ENCODE data around the gene MX2.
"Not testable (repeated sequence)": the region's sequence is repeated elsewhere in the genome, so short reads cannot be mapped to it uniquely, and the experiment has no call there.

Gene MX2

GRCh38 chr21:41361786-41362604 is at the start of gene MX2:
Gene MX2 (plus strand): TSS chr21:41362027. CDS start chr21:41376907, 14,880 bp downstream.
- DNase-seq, result peak; percentile 27

- DNase-seq, result not testable (repeated sequence)
Observed at GRCh38 chr21:41313285-41314164, 48.3 kb upstream of the MX2 start.

GRCh38 chr21:41315726-41316125 is 46.1 kb upstream of the MX2 start:
- DNase-seq, result no peak

DNA sequence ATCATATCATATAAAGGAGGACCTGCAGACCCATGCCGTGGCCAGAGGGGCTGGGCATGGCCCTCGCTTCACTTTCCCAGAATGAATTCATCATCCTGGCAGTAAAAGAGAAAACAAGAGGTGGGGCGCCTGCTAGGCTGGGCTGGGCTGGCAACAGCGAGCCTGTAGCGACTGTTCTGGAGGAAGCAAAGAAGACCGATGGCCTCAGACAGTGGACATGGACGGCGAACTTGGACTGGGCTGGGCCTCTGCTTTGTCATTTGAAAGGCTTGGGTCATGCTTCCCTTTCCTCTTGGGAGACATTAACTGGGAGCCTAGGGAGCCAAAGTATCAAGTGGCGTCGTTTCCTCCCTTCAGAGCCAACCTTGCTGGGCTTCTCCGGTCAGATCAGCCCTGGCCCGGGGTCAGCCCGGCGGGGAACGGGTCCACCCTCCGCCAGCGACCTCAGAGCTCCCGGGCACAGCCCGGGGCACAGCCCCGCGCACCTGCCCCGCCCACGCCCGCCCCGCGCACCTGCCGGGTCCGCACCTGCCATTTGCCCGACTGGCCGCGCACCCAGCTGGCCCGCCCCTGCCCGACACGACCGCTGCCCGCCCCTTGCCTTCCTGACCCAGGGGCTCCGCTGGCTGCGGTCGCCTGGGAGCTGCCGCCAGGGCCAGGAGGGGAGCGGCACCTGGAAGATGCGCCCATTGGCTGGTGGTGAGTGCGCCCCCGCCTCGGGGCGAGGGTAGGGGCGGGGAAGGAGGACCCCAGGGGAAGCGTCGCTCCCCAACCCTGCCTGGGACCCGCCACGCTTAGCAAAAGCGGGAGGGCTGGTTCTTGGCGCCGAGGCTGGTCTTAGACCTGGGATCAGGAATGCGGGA is 45.4 kb upstream of the MX2 start, which contains the start of gene FAM3B:
Gene FAM3B, plus strand, starts transcription at position 602 of the 863 bp plus-strand sequence. Its CDS starts 79 bp downstream, at position 681.
- DNase-seq, result peak; percentile 30

GRCh38 chr21:41317063-41317392 is 44.8 kb upstream of the MX2 start:
- no peak for DNase-seq

- no peak for DNase-seq
Observed at GRCh38 chr21:41317458-41317857, 44.4 kb upstream of the MX2 start.

DNA sequence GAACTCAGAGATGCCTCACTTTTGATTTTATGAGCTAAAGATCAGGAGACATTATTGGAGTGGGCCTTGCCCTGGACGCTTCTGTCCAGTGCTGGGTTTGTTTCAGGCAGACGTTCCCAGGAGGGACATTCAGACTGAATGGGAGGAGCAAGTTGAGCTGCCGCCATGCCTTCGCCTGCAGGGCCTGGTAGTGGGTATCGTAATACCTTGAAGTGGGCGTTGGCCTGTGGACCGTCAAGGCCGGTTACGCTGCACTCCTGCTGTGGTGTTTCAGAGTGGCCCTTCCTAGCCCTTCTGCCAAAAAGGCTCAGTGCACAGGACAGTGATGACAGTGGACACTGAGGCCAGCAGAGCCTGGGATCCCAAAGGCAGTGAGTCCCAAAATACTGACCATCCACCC is 43.6 kb upstream of the MX2 start:
- DNase-seq, result no peak

DNA sequence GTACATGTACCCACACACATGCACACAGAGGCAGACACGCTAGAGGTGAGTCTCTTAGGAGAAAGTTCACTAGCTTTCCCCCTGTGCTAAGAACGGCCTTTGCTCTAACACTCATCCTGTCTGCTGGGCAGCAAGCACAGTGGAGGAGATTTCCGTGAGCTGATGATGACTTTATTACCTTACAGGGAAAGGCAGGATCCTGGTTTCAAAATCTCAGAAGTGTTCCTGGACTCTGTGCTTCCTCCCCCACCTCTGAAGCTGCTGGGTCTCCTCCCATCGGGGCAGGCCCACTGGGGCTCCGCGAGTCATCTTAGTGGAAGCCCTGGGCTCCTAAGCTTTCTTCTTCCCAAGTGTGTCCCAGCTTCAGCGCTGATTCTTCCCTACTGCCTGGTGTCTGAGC is 42.6 kb upstream of the MX2 start:
- no peak for DNase-seq

DNA sequence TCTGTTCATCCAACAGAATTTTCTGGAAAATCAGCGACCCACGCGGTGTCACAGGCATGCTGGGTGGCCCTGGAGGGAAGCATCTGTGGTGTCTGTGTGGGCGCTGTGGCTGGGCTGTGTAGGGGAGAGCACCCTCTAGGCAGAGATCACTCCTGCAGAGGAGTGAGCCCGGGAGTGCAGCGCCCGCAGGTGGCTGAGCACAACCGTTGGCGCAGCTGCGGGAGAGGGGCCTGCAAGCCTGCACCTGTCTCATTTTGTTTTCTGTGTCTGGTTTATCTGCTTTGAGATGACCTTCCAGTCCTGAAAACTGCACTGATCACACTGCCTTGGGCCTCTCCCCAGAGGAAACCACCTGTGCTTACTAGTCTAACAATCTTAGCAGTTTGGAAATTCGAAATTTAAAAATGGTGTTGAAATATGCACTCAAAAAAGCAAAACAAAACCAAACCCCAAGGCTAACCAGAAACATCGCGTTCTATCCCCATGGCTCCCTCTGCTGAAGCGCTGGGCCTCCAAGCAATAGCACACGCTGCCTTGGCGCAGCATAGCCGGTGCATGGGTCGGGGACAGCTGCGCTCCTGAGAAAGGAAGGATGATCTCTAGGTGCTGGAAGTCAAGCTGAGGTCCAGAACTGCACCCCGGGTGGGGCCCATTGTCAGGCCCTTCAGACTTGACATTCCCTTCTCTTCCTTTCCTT is 40.5 kb upstream of the MX2 start:
- DNase-seq, result peak; percentile 52

- DNase-seq, result no peak
Observed at GRCh38 chr21:41321908-41322495, 39.8 kb upstream of the MX2 start.

DNA sequence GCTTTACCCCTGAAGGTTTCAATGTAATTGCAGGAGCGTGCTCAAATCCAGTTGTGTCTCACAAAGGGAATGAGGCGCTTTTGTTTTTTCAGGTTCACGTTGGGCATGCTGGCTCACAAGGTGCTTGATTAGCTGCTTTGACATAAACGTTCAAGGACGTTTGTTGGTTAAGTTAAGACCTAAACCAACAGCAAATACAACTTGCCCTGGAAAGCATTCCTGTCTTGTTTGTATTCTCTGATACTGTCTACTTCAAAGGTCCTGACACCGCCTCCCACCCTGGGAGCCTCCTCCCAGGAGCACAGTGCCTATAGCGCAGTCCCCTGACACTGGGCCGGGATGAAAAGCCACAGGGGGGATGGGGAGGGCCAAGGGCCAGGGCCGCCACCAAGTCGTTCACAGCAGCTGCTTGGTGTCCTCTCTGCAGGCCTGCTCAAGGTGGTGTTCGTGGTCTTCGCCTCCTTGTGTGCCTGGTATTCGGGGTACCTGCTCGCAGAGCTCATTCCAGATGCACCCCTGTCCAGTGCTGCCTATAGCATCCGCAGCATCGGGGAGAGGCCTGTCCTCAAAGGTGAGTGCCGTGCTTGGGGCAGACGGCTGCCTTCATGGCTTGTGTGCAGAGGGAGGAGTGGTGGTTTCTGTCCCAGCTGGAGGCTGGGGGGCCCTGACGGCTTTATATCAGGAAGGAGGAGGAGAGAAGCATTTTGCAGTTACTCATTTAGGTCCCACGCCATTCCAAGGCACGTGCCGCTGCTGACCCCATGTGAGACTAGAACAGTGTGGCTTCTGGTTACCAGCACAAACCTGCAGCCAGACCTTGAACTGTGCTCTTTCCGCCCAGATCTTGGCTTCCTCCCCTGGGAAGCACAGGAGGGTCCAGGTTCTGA is 39.1 kb upstream of the MX2 start:
- DNase-seq, result no peak

- DNase-seq, result no peak
Observed at GRCh38 chr21:41325138-41325912, 36.5 kb upstream of the MX2 start.

DNA sequence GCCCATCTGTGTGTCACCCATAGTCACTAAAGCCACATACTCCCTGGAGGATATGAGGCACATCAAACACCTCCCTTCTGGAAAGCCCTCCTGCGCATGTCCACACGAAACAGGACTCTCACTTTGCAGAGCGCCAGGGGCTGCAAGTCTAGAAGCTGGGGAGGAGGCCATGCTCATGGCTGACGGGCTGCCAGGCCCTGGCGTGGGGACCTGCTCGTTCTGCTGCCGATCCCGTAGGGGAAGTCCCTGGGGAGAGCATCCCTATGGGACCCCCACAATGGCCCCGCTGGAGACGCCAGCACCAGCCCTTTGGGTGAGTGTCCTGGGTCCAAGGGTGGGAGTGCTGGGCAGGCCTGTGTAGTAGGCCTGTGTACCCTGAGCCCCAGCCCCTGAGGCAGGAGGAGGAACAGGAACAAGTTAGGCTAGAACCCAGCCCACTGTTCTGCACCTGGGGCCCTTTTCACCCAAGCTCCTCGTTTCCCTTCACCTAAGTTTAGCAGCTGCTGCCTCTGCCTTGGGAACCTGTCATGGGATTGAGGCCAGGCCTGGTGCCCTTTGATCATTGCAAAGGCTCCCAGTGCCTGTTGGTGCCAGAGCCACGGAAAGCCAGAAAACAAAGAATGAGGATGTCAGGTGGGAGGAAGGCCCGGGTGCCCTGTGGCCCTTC is 35.3 kb upstream of the MX2 start:
- no peak for DNase-seq

- DNase-seq, result no peak
Observed at GRCh38 chr21:41327753-41328152, 34.1 kb upstream of the MX2 start.

DNA sequence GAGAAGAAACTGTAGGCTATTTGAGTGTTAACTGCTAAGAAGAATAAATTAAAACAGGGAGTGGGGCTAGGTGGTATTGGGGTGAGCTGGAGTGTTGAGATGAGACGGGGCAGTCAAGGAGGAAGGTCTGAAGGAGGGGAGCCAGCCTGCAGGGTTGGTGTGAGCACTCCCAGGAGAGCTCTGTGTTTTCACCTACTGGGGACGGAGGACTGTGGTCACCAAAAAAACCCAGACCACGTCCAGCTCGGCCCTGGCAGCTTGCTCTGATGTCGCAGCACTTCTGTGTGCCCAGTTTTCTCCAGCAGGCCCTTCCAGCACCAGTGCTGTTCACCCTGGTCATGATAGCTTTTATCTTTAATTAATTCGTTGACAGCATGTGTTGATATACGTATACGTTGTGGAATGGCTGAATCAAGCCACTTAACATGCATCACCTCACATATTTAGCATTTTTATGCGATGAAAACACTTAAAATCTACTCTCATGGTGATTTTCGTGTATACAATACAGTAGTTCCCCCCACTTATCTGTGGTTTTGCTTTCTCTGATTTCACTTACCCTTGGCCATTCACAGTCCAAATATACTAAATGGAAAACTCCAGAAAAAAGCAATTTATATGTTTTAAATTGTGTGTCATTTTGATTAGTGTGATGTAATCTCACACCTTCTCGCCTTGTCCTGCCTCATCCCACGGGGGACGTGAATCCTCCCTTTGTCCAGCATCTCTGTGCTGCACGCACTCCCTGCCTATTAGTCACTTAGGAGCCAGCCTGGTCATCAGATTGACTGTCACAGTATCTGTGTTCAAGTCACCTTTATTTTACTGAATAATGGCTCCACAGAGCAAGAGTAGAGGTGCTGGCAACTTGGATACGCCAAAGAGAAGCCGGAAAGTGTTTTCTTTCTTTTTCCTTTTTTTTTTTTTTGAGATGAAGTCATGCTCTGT is 32.9 kb upstream of the MX2 start:
- DNase-seq, result no peak

DNA sequence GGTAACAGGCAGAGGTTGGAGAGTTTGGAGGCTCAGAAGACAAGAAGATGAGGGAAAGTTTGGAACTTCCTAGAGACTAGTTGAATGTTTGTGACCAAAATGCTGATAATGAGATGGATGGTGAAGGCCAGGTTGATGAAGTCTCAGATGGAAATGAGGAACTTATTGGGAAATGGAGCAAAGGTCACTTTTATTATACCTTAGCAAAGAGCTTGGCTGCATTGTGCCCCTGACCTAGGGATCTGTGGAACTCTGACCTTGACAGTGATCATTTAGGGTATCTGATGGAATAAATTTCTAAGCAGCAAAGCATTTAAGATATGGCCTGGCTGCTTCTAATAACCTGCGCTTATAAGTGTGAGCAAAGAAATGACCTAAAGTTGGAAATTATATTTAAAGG is 28.1 kb upstream of the MX2 start:
- DNase-seq, result no peak

DNA sequence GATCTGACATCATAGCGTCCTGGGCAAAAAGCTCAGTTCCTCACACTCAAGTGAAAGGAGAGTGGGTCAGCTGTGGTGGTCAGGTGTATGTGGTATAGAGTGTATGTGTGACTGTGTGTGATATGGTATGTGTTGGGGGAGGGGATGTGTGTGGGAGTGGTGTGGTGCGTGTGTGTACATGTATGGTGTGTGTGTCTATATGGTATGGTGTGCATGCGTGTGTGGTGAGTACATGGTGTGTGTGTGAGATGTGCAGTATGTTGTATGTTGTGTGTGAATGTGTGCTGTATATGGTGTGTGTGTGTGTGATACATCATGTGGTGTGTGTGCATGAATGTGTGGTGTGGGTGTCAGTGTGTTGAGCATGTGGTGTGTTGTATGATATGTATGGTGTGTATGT is 24.3 kb upstream of the MX2 start:
- no peak for DNase-seq

DNA sequence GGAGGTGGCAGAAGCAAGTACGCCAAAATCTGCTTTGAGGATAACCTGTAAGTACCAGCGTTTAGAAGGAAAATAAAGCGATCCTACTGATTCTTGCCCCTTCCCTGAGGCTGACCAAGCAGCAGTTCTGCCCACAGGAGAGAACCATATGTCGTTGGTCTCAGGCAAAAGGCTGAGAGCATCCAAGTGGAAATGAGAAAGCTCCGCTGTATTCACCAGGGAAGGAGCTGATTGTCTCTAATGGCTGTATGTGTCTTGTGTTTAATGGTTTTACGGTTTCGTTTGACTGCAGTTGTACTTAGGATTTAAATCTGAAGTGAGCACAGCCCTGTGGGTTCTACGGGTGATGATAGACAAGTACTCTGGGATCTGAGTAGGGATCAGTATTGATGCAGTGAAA is 23.4 kb upstream of the MX2 start:
- no peak for DNase-seq
